GM12878 (cell line): ENCODE results near the gene IRF2BP1. TPM values are rescaled to one million over a fixed set of nuclear protein-coding genes. Genes with fewer than 3 reads are reported as not detected.

Source experiments
- CBX5 ChIP-seq: sonication (generic); IDR thresholded peaks from 2 replicates; pipeline ENCODE4 v1.6.1; 2016; ENCODE audit warnings: low read depth, moderate library complexity, mild to moderate bottlenecking, inconsistent platforms
- EED ChIP-seq: sonication (generic); IDR thresholded peaks from 2 replicates; pipeline ENCODE4 v1.6.1; 2016; ENCODE audit warnings: antibody characterized with exemption, low read depth
- MTA3 ChIP-seq: IDR thresholded peaks from 2 replicates; pipeline ENCODE4 v1.6.1; 2012; ENCODE audit warnings: low read length, inconsistent platforms, borderline replicate concordance
- MYB ChIP-seq: fragments of 150-350 bp; IDR thresholded peaks from 2 replicates; pipeline ENCODE4 v1.6.1; 2014; ENCODE audit warnings: mild to moderate bottlenecking, low read depth, low read length, borderline replicate concordance
- NR2C1 ChIP-seq: fragments of 450-650 bp; IDR thresholded peaks from 2 replicates; pipeline ENCODE4 v1.6.1; 2017; ENCODE audit warnings: antibody characterized with exemption, mild to moderate bottlenecking, moderate library complexity
- NR2C2 ChIP-seq: IDR thresholded peaks from 2 replicates; pipeline ENCODE4 v1.6.1; 2011; ENCODE audit warnings: borderline replicate concordance, low read depth; ENCODE audit not compliant: control insufficient read depth, insufficient read length
- RAD51 ChIP-seq: fragments of 450-650 bp; IDR thresholded peaks from 2 replicates; pipeline ENCODE4 v1.6.1; 2016; ENCODE audit warnings: moderate library complexity, mild to moderate bottlenecking, inconsistent platforms
- RELB ChIP-seq: fragments of 450-650 bp; IDR thresholded peaks from 2 replicates; pipeline ENCODE4 v1.6.1; 2017; ENCODE audit warnings: low read depth, mild to moderate bottlenecking, moderate library complexity
- RUNX3 ChIP-seq: IDR thresholded peaks from 2 replicates; pipeline ENCODE4 v1.6.1; 2012; ENCODE audit warnings: low read length, inconsistent platforms
- SP1 ChIP-seq: IDR thresholded peaks from one replicate; pipeline ENCODE4 v1.6.1; 2011; ENCODE audit warnings: low read depth, low read length
- SREBF2 ChIP-seq: IDR thresholded peaks from 2 replicates; pipeline ENCODE4 v1.6.1; 2012; ENCODE audit warnings: mild to moderate bottlenecking, low read length
- TCF3 ChIP-seq: IDR thresholded peaks from 2 replicates; pipeline ENCODE4 v1.6.1; 2012; ENCODE audit warnings: low read depth, mild to moderate bottlenecking, low read length, borderline replicate concordance; ENCODE audit not compliant: insufficient read depth
- TCF7 ChIP-seq: IDR thresholded peaks from 2 replicates; pipeline ENCODE4 v1.6.1; 2014; ENCODE audit warnings: antibody characterized with exemption, borderline replicate concordance
- polyA plus RNA-seq, 11 experiments: library from polyadenylated mRNA; depleted of rRNA in 4 of 11; unstranded in 6 of 11; stranded (reverse) in 5 of 11; fragments of >200 nt; fragmentation: Nextera tagmentation in 4 of 11; fragmentation: Illumina TruSeq in 1 of 11; extraction: Ambion mirVana in 4 of 11; extraction: Trizol in 1 of 11; gene quantifications; 1 replicate in 1 of 11; 2 replicates in 10 of 11; pipeline versions ENCODE4 v1.2.1 to v1.2.3, GENCODE V29; 2011 to 2016; ENCODE audit warnings: inconsistent platforms in 2 of 11, missing spikeins in 2 of 11, low read depth in 1 of 11
- total RNA-seq, 4 experiments: library from RNA; depleted of rRNA in 3 of 4; stranded (reverse); fragments of >200 nt in 3 of 4; fragmentation: Illumina TruSeq in 1 of 4; extraction: Trizol in 1 of 4; gene quantifications; 2 replicates each; pipeline versions ENCODE4 v1.2.1 to v1.2.3, GENCODE V29; 2013 to 2021
- TF ChIP-seq, protein P1 (sequence below): fragments of 450-650 bp; IDR thresholded peaks from 2 replicates; pipeline ENCODE4 v1.6.1; 2017; ENCODE audit warnings: mild to moderate bottlenecking, moderate library complexity

The IRF2BP1 gene
- total and polyA plus RNA-seq, 10 of the 15 experiments (the other 5 are each of a cell fraction or from before 2014, with no cell fraction given), result 0.31 to 24.4 (median 4.4) TPM

DNA sequence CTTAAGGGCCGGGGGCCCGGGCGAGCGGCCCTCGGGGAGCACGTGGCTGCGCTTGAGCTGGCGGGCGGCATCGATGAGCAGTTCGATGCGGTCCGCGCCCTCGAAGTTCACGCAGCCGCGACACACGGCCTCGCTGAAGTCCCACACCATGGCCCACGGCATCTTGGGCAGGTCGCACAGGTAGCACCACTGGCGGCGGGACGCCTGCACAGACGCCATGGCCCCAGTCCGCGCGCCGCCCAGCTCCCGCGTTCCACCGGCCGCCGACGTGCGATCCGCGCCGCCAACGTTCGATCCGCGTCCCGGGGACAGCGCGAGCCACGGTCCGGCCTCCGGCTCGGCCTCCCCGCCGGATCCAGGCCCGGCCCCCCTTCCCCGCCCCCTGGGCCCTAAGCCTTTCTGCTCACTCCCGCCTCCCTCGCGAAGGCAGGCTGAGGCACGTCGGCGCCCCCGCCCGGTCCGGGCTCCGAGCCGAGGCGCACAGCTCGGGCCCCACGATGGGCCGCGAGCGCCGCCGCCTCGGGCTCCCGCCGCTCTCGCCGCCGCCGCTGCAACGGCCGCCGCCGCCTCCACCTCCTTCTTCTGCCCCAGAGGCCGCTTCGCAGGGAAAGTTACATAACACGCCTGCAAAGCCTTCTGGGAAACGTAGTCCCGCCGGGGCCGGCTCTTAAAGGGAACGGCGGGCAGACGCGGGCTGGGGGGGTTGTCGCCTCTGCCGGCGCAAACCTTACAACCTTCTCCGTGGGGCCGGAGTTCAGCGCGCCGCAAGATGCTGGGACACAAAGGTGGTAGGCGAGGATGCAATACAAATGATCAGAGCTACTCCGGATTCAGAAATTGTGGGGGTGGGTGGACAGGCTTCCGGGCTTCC lies at the start of gene IRF2BP1 (continued):
- TF ChIP-seq, protein P1, sequence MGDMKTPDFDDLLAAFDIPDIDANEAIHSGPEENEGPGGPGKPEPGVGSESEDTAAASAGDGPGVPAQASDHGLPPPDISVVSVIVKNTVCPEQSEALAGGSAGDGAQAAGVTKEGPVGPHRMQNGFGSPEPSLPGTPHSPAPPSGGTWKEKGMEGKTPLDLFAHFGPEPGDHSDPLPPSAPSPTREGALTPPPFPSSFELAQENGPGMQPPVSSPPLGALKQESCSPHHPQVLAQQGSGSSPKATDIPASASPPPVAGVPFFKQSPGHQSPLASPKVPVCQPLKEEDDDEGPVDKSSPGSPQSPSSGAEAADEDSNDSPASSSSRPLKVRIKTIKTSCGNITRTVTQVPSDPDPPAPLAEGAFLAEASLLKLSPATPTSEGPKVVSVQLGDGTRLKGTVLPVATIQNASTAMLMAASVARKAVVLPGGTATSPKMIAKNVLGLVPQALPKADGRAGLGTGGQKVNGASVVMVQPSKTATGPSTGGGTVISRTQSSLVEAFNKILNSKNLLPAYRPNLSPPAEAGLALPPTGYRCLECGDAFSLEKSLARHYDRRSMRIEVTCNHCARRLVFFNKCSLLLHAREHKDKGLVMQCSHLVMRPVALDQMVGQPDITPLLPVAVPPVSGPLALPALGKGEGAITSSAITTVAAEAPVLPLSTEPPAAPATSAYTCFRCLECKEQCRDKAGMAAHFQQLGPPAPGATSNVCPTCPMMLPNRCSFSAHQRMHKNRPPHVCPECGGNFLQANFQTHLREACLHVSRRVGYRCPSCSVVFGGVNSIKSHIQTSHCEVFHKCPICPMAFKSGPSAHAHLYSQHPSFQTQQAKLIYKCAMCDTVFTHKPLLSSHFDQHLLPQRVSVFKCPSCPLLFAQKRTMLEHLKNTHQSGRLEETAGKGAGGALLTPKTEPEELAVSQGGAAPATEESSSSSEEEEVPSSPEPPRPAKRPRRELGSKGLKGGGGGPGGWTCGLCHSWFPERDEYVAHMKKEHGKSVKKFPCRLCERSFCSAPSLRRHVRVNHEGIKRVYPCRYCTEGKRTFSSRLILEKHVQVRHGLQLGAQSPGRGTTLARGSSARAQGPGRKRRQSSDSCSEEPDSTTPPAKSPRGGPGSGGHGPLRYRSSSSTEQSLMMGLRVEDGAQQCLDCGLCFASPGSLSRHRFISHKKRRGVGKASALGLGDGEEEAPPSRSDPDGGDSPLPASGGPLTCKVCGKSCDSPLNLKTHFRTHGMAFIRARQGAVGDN, result no peak; the same call in 1 of the 2 replicates
- TF ChIP-seq RAD51 (no peak), NR2C2 (no peak), SREBF2 (no peak), CBX5 (no peak), TCF3 (no peak), TCF7 (no peak), MTA3 (no peak), RUNX3 (no peak), EED (no peak), MYB (no peak), RELB (no peak), SP1 (peak; percentile 29), NR2C1 (peak; percentile 37; the same call in 1 of the 2 replicates)
